WTC11 (cell line): ENCODE measurements around the gene PLEKHF1. TPM values are rescaled to one million over a fixed set of nuclear protein-coding genes. Genes with fewer than 3 reads are reported as not detected.

Experiments
- ATAC-seq: fragments of 200-7000 bp; cut with Tn5 transposase; 2 replicates; pipeline ENCODE4 v1.10.0; 2021; ENCODE audit warnings: mild to moderate bottlenecking, moderate library complexity
- CTCF ChIA-PET: fragments of 300-600 bp; sonication (Branson Sonifier 250); formaldehyde crosslinking; loops from one replicate; lab custom pipeline; 2021; ENCODE audit warnings: antibody characterized with exemption; lab: Charles Lee
- POLR2A ChIA-PET: fragments of 350-600 bp; sonication (Branson Sonifier 250); formaldehyde crosslinking; loops from one replicate; lab custom pipeline; 2021; ENCODE audit warnings: antibody characterized with exemption; lab: Charles Lee
- DNase-seq: peaks from one replicate; pipeline ENCODE4 v3.0.0; 2021; ENCODE audit warnings: low spot score
- H3K27ac Mint-ChIP-seq: 2 replicates; pipeline ENCODE4 v1.8.0; 2021; ENCODE audit warnings: mixed read lengths
- H3K27me3 Mint-ChIP-seq: 2 replicates; pipeline ENCODE4 v1.8.0; 2021; ENCODE audit warnings: low read depth, mild to moderate bottlenecking, moderate library complexity, mixed read lengths
- H3K36me3 Mint-ChIP-seq: 2 replicates; pipeline ENCODE4 v1.8.0; 2021; ENCODE audit warnings: mixed read lengths
- H3K4me1 Mint-ChIP-seq: 2 replicates; pipeline ENCODE4 v1.8.0; 2022; ENCODE audit warnings: mixed read lengths
- H3K4me3 Mint-ChIP-seq: 2 replicates; pipeline ENCODE4 v1.8.0; 2021; ENCODE audit warnings: mild to moderate bottlenecking, moderate library complexity, mixed read lengths
- H3K9me3 Mint-ChIP-seq: 2 replicates; pipeline ENCODE4 v1.8.0; 2021; ENCODE audit warnings: mixed read lengths
- CBFB ChIP-seq: sonication (generic); formaldehyde crosslinking; IDR thresholded peaks from 2 replicates; pipeline ENCODE4 v1.8.1; 2022; ENCODE audit warnings: mild to moderate bottlenecking, low read depth, missing genetic modification reagents
- CREB1 ChIP-seq: sonication (generic); formaldehyde crosslinking; IDR thresholded peaks from 2 replicates; pipeline ENCODE4 v1.8.0; 2023; ENCODE audit warnings: mild to moderate bottlenecking, missing genetic modification reagents
- GABPB1 ChIP-seq: sonication (generic); formaldehyde crosslinking; IDR thresholded peaks from 2 replicates; pipeline ENCODE4 v1.8.1; 2023; ENCODE audit warnings: mild to moderate bottlenecking, missing genetic modification reagents
- HMGA2 ChIP-seq: fragments of 250-450 bp; sonication (Bioruptor Pico); IDR thresholded peaks from 2 replicates; pipeline ENCODE4 v1.4.0; 2021; ENCODE audit warnings: mild to moderate bottlenecking, moderate library complexity
- HMGXB4 ChIP-seq: sonication (generic); formaldehyde crosslinking; IDR thresholded peaks from 2 replicates; pipeline ENCODE4 v1.8.1; 2023; ENCODE audit warnings: mild to moderate bottlenecking, moderate library complexity, missing genetic modification reagents
- IRF2 ChIP-seq: sonication (generic); formaldehyde crosslinking; IDR thresholded peaks from 2 replicates; pipeline ENCODE4 v1.8.0; 2022; ENCODE audit warnings: low read depth, missing genetic modification reagents, borderline replicate concordance
- NR2C2 ChIP-seq: sonication (generic); formaldehyde crosslinking; IDR thresholded peaks from 2 replicates; pipeline ENCODE4 v1.8.0; 2022; ENCODE audit warnings: mild to moderate bottlenecking, missing genetic modification reagents
- OVOL2 ChIP-seq: fragments of 250-450 bp; sonication (Bioruptor Pico); IDR thresholded peaks from 2 replicates; pipeline ENCODE4 v1.9.0; 2021; ENCODE audit warnings: mild to moderate bottlenecking, borderline replicate concordance
- RORB ChIP-seq: fragments of 250-450 bp; sonication (Bioruptor Pico); IDR thresholded peaks from 2 replicates; pipeline ENCODE4 v1.9.0; 2021; ENCODE audit warnings: mild to moderate bottlenecking
- SOX15 ChIP-seq: fragments of 250-450 bp; sonication (Bioruptor Pico); IDR thresholded peaks from 2 replicates; pipeline ENCODE4 v1.9.0; 2021; ENCODE audit warnings: mild to moderate bottlenecking
- STAT6 ChIP-seq: sonication (generic); formaldehyde crosslinking; conservative IDR thresholded peaks from 2 replicates; pipeline ENCODE4 v1.8.1; 2023; ENCODE audit warnings: mild to moderate bottlenecking, low read depth, missing genetic modification reagents, moderate library complexity
- ZNF138 ChIP-seq: sonication (generic); formaldehyde crosslinking; conservative IDR thresholded peaks from 2 replicates; pipeline ENCODE4 v1.8.1; 2022; ENCODE audit warnings: mild to moderate bottlenecking, moderate library complexity, missing genetic modification reagents
- ZNF281 ChIP-seq: sonication (generic); formaldehyde crosslinking; IDR thresholded peaks from 2 replicates; pipeline ENCODE4 v1.8.0; 2023; ENCODE audit warnings: mild to moderate bottlenecking, missing genetic modification reagents
- ZNF416 ChIP-seq: fragments of 250-450 bp; sonication (Bioruptor Pico); IDR thresholded peaks from 2 replicates; pipeline ENCODE4 v1.9.0; 2021; ENCODE audit warnings: mild to moderate bottlenecking, inconsistent platforms
- ZNF671 ChIP-seq: fragments of 250-450 bp; sonication (Bioruptor Pico); IDR thresholded peaks from 2 replicates; pipeline ENCODE4 v1.8.0; 2021; ENCODE audit warnings: mild to moderate bottlenecking
- total RNA-seq: library from RNA; stranded (reverse); gene quantifications from 3 replicates; pipeline ENCODE4 v1.2.3, GENCODE V29; 2021
- TF ChIP-seq, protein P1 (sequence below): fragments of 250-450 bp; sonication (Bioruptor Pico); IDR thresholded peaks from 2 replicates; pipeline ENCODE4 v1.9.0; 2021; ENCODE audit warnings: mild to moderate bottlenecking
- TF ChIP-seq, protein P2 (sequence below): sonication (generic); formaldehyde crosslinking; IDR thresholded peaks from 2 replicates; pipeline ENCODE4 v1.8.0; 2022; ENCODE audit warnings: mild to moderate bottlenecking, missing genetic modification reagents
- TF ChIP-seq, protein P3 (sequence below): sonication (generic); formaldehyde crosslinking; IDR thresholded peaks from 2 replicates; pipeline ENCODE4 v1.8.0; 2022; ENCODE audit warnings: missing genetic modification reagents

PLEKHF1 gene
- total RNA-seq, 1 experiment from 2014 or later = 17.9 TPM

- no peak for TF ChIP-seq GABPB1
- TF ChIP-seq NR2C2 (CRISPR knock-in tag) = no peak
- no peak for TF ChIP-seq ZNF671
- no peak for TF ChIP-seq ZNF138 (CRISPR knock-in tag)
- no peak for TF ChIP-seq ZNF281 (CRISPR knock-in tag)
- no peak for TF ChIP-seq CBFB (CRISPR knock-in tag)
- TF ChIP-seq, all 79 proteins: peak for 0
- Mint-ChIP-seq H3K9me3 (no peaks in the 10 kb centered on the region), H3K27me3 (no peaks in the 10 kb centered on the region), H3K36me3 (no peaks in the 10 kb centered on the region), H3K27ac (no peak overlapping the region), H3K4me1 (peaks cover 19% of the 10 kb centered on the region), H3K4me3 (0 out of 2 replicates have a peak overlapping the region, but pooled peaks have one; percentile 10)
- CTCF ChIA-PET = interaction anchor here (1.3 to 3.1 kb wide), 3 partner anchors 23 to 71 kb away, joined by 6 to 15 read pairs (median 8); no protein-coding TSS in a partner anchor
- DNase-seq = no peak
- POLR2A ChIA-PET = no interaction called here
- ATAC-seq = peak; percentile 84
These were observed 19.8 kb upstream of the PLEKHF1 start for GRCh38 chr19:29645491-29645867.

DNA sequence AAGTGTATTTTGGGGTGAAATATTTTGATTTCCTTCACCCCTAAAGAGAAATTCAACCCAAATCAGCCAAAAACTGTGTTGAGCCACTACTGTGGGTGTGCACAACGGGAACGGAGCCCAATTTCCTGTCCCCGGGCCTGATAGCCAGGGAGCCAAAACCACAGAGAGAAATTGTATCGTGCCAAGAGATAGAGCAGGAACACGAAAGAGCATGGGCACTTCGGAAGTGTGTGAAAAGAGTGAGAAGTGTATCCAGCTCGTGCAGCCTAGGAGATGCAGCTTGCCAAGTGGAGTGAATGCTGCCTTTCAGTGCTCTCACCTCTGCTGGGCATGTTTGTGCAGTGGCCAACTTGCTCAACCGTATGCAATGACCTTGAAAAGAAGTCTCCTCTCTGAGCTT is 19.4 kb upstream of the PLEKHF1 start:
- H3K36me3 Mint-ChIP-seq = no peaks in the 10 kb centered on the region
- H3K9me3 Mint-ChIP-seq = no peaks in the 10 kb centered on the region
- peaks cover 19% of the 10 kb centered on the region for H3K4me1 Mint-ChIP-seq
- H3K27ac Mint-ChIP-seq = no peak overlapping the region
- ChIA-PET CTCF (interaction anchor here (1.3 to 3.1 kb wide), 3 partner anchors 23 to 71 kb away, joined by 6 to 15 read pairs (median 8); no protein-coding TSS in a partner anchor), POLR2A (no interaction called here)
- 0 out of 2 replicates have a peak overlapping the region, but pooled peaks have one; percentile 10 for H3K4me3 Mint-ChIP-seq
- DNase-seq (no peak), ATAC-seq (peak; percentile 28)
- no peaks in the 10 kb centered on the region for H3K27me3 Mint-ChIP-seq
- no peak for TF ChIP-seq HMGXB4 (CRISPR knock-in tag)
- TF ChIP-seq, protein P1, sequence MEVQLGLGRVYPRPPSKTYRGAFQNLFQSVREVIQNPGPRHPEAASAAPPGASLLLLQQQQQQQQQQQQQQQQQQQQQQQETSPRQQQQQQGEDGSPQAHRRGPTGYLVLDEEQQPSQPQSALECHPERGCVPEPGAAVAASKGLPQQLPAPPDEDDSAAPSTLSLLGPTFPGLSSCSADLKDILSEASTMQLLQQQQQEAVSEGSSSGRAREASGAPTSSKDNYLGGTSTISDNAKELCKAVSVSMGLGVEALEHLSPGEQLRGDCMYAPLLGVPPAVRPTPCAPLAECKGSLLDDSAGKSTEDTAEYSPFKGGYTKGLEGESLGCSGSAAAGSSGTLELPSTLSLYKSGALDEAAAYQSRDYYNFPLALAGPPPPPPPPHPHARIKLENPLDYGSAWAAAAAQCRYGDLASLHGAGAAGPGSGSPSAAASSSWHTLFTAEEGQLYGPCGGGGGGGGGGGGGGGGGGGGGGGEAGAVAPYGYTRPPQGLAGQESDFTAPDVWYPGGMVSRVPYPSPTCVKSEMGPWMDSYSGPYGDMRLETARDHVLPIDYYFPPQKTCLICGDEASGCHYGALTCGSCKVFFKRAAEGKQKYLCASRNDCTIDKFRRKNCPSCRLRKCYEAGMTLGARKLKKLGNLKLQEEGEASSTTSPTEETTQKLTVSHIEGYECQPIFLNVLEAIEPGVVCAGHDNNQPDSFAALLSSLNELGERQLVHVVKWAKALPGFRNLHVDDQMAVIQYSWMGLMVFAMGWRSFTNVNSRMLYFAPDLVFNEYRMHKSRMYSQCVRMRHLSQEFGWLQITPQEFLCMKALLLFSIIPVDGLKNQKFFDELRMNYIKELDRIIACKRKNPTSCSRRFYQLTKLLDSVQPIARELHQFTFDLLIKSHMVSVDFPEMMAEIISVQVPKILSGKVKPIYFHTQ = no peak
- no peak for TF ChIP-seq IRF2
- no peak for TF ChIP-seq SOX15 (CRISPR knock-in tag)
- TF ChIP-seq, protein P2, sequence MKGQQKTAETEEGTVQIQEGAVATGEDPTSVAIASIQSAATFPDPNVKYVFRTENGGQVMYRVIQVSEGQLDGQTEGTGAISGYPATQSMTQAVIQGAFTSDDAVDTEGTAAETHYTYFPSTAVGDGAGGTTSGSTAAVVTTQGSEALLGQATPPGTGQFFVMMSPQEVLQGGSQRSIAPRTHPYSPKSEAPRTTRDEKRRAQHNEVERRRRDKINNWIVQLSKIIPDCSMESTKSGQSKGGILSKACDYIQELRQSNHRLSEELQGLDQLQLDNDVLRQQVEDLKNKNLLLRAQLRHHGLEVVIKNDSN (CRISPR knock-in tag) = no peak
- TF ChIP-seq OVOL2 (CRISPR knock-in tag) = no peak
- TF ChIP-seq ZNF281 (CRISPR knock-in tag) = no peak
- no peak for TF ChIP-seq HMGA2 (CRISPR knock-in tag)
- TF ChIP-seq ZNF416 = no peak
- no peak for TF ChIP-seq CREB1 (CRISPR knock-in tag)
- TF ChIP-seq RORB (CRISPR knock-in tag) = no peak
- no peak for TF ChIP-seq ZNF671
- TF ChIP-seq STAT6 (CRISPR knock-in tag) = no peak
- TF ChIP-seq, protein P3, sequence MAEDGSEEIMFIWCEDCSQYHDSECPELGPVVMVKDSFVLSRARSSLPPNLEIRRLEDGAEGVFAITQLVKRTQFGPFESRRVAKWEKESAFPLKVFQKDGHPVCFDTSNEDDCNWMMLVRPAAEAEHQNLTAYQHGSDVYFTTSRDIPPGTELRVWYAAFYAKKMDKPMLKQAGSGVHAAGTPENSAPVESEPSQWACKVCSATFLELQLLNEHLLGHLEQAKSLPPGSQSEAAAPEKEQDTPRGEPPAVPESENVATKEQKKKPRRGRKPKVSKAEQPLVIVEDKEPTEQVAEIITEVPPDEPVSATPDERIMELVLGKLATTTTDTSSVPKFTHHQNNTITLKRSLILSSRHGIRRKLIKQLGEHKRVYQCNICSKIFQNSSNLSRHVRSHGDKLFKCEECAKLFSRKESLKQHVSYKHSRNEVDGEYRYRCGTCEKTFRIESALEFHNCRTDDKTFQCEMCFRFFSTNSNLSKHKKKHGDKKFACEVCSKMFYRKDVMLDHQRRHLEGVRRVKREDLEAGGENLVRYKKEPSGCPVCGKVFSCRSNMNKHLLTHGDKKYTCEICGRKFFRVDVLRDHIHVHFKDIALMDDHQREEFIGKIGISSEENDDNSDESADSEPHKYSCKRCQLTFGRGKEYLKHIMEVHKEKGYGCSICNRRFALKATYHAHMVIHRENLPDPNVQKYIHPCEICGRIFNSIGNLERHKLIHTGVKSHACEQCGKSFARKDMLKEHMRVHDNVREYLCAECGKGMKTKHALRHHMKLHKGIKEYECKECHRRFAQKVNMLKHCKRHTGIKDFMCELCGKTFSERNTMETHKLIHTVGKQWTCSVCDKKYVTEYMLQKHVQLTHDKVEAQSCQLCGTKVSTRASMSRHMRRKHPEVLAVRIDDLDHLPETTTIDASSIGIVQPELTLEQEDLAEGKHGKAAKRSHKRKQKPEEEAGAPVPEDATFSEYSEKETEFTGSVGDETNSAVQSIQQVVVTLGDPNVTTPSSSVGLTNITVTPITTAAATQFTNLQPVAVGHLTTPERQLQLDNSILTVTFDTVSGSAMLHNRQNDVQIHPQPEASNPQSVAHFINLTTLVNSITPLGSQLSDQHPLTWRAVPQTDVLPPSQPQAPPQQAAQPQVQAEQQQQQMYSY (CRISPR knock-in tag) = no peak
